Caco-2 (cell line): ENCODE measurements around the gene PSMA8. TPM values are rescaled to one million over a fixed set of nuclear protein-coding genes. Genes with fewer than 3 reads are reported as not detected.

Experiments
- BruUV-seq: library from RNA; stranded (reverse); fragments of 400-500 nt; replicated peaks from 2 replicates; lab custom pipeline; 2021; lab: Mats Ljungman, UMichigan
- CTCF ChIA-PET: fragments of 300-600 bp; sonication (Branson Sonifier 250); formaldehyde crosslinking; loops from one replicate; lab custom pipeline; 2022; ENCODE audit warnings: antibody characterized with exemption; lab: Charles Lee
- POLR2A ChIA-PET: fragments of 300-600 bp; sonication (Branson Sonifier 250); formaldehyde crosslinking; loops from one replicate; lab custom pipeline; 2022; ENCODE audit warnings: antibody characterized with exemption; lab: Charles Lee
- DNase-seq, 2 experiments: peaks; one replicate each; pipeline versions ENCODE4 v3.0.0 to v3.0.0-alpha.2; 2020 to 2022
- H3K27me3 ChIP-seq: replicated peaks from 2 replicates; pipeline ENCODE4 v1.6.0; 2011; ENCODE audit warnings: low read length; ENCODE audit not compliant: control insufficient read depth, insufficient read depth
- H3K36me3 ChIP-seq: 2 replicates; pipeline ENCODE4 v1.5.1; 2011; ENCODE audit warnings: low read length; ENCODE audit not compliant: control insufficient read depth, insufficient read depth
- H3K4me1 ChIP-seq: fragments of 250-450 bp; sonication (Bioruptor Pico); 2 replicates; pipeline ENCODE4 v1.5.1; 2020; ENCODE audit warnings: mild to moderate bottlenecking
- H3K4me3 ChIP-seq: 2 replicates; pipeline ENCODE4 v1.5.1; 2011; ENCODE audit warnings: low read depth, mild to moderate bottlenecking, control low read depth, low read length
- H3K9me3 ChIP-seq: fragments of 250-450 bp; sonication (Bioruptor Pico); 2 replicates; pipeline ENCODE4 v1.5.1; 2020; ENCODE audit warnings: mild to moderate bottlenecking, moderate library complexity
- H3K27ac Mint-ChIP-seq: one replicate; pipeline ENCODE4 v1.8.0; 2022; ENCODE audit warnings: mixed read lengths; ENCODE audit not compliant: unreplicated experiment
- H3K27me3 Mint-ChIP-seq: one replicate; pipeline ENCODE4 v1.8.0; 2022; ENCODE audit warnings: mixed read lengths; ENCODE audit not compliant: insufficient read depth, unreplicated experiment
- H3K36me3 Mint-ChIP-seq: one replicate; pipeline ENCODE4 v1.8.0; 2022; ENCODE audit warnings: mild to moderate bottlenecking, mixed read lengths; ENCODE audit not compliant: insufficient read depth, unreplicated experiment
- H3K4me1 Mint-ChIP-seq: one replicate; pipeline ENCODE4 v1.8.0; 2022; ENCODE audit warnings: low read depth, mixed read lengths; ENCODE audit not compliant: unreplicated experiment
- H3K4me3 Mint-ChIP-seq: one replicate; pipeline ENCODE4 v1.8.0; 2022; ENCODE audit warnings: mild to moderate bottlenecking, moderate library complexity, mixed read lengths; ENCODE audit not compliant: unreplicated experiment
- H3K9me3 Mint-ChIP-seq: one replicate; pipeline ENCODE4 v1.8.0; 2022; ENCODE audit warnings: mixed read lengths; ENCODE audit not compliant: unreplicated experiment
- intact Hi-C: fragments of 100-400 bp; cut with micrococcal nuclease; formaldehyde crosslinking; loops from one replicate; pipeline ENCODE4 v1.10.0; 2022; ENCODE audit not compliant: unreplicated experiment
- total RNA-seq: library from RNA; stranded (reverse); gene quantifications from 2 replicates; pipeline ENCODE4 v1.2.3, GENCODE V29; 2022
- TF ChIP-seq, protein P1 (sequence below), 2 experiments: fragments of 200-600 bp in 1 of 2; IDR thresholded peaks; 1 replicate in 1 of 2; 2 replicates in 1 of 2; pipeline versions ENCODE4 v1.5.1 to v1.8.0; 2011 to 2022; ENCODE audit warnings: antibody characterized with exemption in 1 of 2, control low read depth in 1 of 2, inconsistent platforms in 1 of 2, low read depth in 1 of 2, low read length in 1 of 2, mild to moderate bottlenecking in 1 of 2, moderate library complexity in 1 of 2; ENCODE audit not compliant: insufficient read depth in 1 of 2, severe bottlenecking in 1 of 2, unreplicated experiment in 1 of 2

Gene PSMA8
- total RNA-seq, 1 experiment from 2014 or later = not detected

DNA sequence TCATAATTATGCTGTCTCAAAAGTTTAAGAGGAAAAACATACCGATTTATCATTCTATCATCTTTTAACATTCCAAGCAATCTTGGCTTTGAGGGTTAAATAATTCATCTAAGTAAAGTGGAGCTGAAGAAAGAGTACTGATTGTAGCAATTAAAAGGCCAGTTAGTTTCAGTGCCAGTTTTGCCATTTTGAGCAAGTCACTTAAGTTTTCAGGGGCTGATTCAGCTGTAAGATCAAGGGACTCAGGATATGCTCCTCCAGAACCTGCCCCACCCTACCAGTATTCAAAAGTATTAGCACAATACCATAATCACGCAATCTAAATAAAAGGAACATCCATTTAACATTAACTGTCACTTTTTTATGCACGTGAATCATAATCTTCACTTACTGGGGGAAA is 45.2 kb upstream of the PSMA8 start:
- no peaks in the 10 kb centered on the region for H3K36me3 ChIP-seq
- Mint-ChIP-seq H3K36me3 (no peaks in the 10 kb centered on the region), H3K4me3 (peak overlapping the region; percentile 88), H3K27me3 (no peaks in the 10 kb centered on the region), H3K9me3 (no peaks in the 10 kb centered on the region), H3K4me1 (no peaks in the 10 kb centered on the region), H3K27ac (no peak overlapping the region)
- POLR2A ChIA-PET = no interaction called here
- no peak overlapping the region for H3K4me3 ChIP-seq
- DNase-seq = no peak
- H3K9me3 ChIP-seq = no peaks in the 10 kb centered on the region
- H3K4me1 ChIP-seq = no peaks in the 10 kb centered on the region
- TF ChIP-seq, protein P1, sequence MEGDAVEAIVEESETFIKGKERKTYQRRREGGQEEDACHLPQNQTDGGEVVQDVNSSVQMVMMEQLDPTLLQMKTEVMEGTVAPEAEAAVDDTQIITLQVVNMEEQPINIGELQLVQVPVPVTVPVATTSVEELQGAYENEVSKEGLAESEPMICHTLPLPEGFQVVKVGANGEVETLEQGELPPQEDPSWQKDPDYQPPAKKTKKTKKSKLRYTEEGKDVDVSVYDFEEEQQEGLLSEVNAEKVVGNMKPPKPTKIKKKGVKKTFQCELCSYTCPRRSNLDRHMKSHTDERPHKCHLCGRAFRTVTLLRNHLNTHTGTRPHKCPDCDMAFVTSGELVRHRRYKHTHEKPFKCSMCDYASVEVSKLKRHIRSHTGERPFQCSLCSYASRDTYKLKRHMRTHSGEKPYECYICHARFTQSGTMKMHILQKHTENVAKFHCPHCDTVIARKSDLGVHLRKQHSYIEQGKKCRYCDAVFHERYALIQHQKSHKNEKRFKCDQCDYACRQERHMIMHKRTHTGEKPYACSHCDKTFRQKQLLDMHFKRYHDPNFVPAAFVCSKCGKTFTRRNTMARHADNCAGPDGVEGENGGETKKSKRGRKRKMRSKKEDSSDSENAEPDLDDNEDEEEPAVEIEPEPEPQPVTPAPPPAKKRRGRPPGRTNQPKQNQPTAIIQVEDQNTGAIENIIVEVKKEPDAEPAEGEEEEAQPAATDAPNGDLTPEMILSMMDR (IDR thresholded peaks at IDR 0.05; ENCODE audit: insufficient read depth in 1 of 2, low read depth in 1 of 2, low read length in 1 of 2, severe bottlenecking in 1 of 2, unreplicated experiment in 1 of 2) = no peak
- intact Hi-C loops = no loop called here
- no peaks in the 10 kb centered on the region for H3K27me3 ChIP-seq
- BruUV-seq = no TSS peak
- CTCF ChIA-PET = no interaction called here

DNA sequence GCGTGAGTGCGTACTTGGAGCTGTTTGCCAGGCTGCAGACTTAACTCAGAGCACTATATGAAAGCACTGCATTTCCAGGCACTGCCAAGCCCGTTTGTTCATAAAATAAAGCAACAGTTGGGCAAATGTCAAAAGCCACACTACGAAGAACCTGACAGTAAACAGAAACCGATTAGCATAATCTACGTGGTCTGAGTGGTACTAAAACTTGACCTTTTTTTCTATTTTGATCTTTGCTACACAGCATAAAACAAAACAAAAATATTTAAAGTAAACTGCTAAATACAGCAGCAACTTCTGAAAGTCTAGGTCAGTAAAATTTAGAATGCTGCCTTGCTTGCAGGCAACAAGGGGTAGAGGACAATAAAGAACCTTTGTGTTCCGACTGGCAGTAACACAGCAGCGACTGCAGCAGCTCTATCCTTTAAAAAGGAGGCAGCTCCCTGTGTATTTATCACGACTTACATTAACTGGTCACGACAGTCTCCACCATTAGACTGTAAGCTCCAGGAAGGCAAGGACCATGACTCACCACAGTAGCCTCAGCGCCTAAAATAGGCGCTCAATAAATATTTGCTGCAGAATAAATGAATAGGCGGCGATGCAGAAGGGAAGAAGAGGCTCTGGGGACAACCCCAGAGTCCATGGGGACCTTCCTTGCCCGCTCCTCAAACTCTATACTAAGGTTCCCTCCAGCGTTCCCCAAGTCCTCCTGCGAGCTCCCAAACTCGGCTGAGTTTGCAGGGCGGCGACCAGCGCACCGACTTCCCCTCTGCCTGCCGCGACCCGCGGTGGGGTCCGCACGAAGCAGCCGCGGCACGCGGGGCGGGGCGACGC is 44.2 kb upstream of the PSMA8 start:
- POLR2A ChIA-PET = no interaction called here
- intact Hi-C loops = no loop called here

DNA sequence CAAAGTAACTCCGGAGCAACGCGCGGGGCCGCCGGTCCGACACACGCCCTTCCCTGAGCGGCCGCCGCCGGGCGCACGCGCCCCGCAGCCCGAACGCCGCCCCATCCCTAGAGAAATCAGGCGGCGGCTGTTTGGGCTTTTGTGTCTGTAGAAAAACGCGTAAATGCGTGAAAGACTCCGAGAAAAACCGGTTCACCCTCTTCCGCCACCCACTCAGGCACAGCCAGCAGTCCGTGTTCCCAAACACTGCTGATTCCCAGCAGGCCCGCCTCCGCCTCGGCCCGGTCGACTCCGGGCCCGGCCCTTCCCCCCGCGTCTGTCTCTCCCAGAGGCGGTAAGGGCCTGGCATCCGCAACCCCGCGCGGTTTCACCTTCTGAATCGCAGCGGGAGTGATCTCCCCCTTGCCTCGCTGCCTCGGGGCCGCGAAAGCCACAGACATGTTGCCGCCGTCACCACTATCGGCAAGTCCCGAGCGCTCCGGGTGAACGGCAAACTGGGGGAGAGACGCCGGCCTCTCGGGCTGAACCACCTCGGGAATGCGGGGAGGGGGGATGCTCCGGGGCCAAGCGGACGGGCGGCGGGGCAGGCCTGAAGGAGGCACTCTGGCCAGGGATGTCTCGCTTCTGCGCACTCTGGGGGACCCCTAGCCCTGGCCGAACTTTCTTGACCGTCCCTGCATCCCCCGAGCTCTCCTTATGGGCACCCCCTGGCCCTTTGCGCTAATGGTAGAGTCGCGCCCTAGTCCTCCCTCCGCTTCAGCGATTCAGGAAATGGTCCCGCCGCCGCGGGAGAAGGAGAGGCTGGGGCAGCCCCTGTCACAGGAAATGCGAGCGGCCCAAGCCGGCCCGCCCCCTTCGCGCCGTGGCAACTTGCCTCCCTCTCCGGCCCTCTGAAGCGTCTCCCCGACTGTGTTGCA is 43.3 kb upstream of the PSMA8 start, which contains the start of gene SS18:
TSS of gene SS18 (minus strand) at position 484 of the 917 bp plus-strand sequence. CDS start at position 440, 44 bp downstream.
- TF ChIP-seq, protein P1 (IDR thresholded peaks at IDR 0.05; ENCODE audit: insufficient read depth in 1 of 2, low read depth in 1 of 2, low read length in 1 of 2, severe bottlenecking in 1 of 2, unreplicated experiment in 1 of 2) = no peak
- DNase-seq = peak; percentile 80 to 86
- Mint-ChIP-seq H3K4me1 (no peaks in the 10 kb centered on the region), H3K27me3 (no peaks in the 10 kb centered on the region), H3K9me3 (no peaks in the 10 kb centered on the region), H3K27ac (peak within 1 kb of the TSS; percentile 93), H3K4me3 (peak within 1 kb of the TSS; percentile 88), H3K36me3 (no peaks in the 10 kb centered on the region)
- H3K36me3 ChIP-seq = no peaks in the 10 kb centered on the region
- intact Hi-C loops = no loop called here
- no peaks in the 10 kb centered on the region for H3K9me3 ChIP-seq
- BruUV-seq = no TSS peak
- no peaks in the 10 kb centered on the region for H3K4me1 ChIP-seq
- no peaks in the 10 kb centered on the region for H3K27me3 ChIP-seq
- POLR2A ChIA-PET = no interaction called here
- peak within 1 kb of the TSS; percentile 77 for H3K4me3 ChIP-seq
- CTCF ChIA-PET = no interaction called here

More for the DNA sequence above, 44.2 kb upstream of the PSMA8 start:
- Histone ChIP-seq H3K4me3 (peak overlapping the region; percentile 77), H3K9me3 (no peaks in the 10 kb centered on the region), H3K27me3 (no peaks in the 10 kb centered on the region), H3K36me3 (no peaks in the 10 kb centered on the region), H3K4me1 (no peaks in the 10 kb centered on the region)
- Mint-ChIP-seq H3K27me3 (no peaks in the 10 kb centered on the region), H3K27ac (no peak overlapping the region), H3K4me3 (peak overlapping the region; percentile 88), H3K4me1 (no peaks in the 10 kb centered on the region), H3K36me3 (no peaks in the 10 kb centered on the region), H3K9me3 (no peaks in the 10 kb centered on the region)
- TF ChIP-seq, protein P1 (IDR thresholded peaks at IDR 0.05; ENCODE audit: insufficient read depth in 1 of 2, low read depth in 1 of 2, low read length in 1 of 2, severe bottlenecking in 1 of 2, unreplicated experiment in 1 of 2) = no peak
- BruUV-seq = no TSS peak
- no peak for DNase-seq
- CTCF ChIA-PET = no interaction called here
